ENCODE data around the gene RBM38. TPM values are rescaled to one million over a fixed set of nuclear protein-coding genes. Genes with fewer than 3 reads are reported as not detected.

RBM38 gene
- total RNA-seq, 1 donor from 2014 or later = 42.8 TPM

DNA sequence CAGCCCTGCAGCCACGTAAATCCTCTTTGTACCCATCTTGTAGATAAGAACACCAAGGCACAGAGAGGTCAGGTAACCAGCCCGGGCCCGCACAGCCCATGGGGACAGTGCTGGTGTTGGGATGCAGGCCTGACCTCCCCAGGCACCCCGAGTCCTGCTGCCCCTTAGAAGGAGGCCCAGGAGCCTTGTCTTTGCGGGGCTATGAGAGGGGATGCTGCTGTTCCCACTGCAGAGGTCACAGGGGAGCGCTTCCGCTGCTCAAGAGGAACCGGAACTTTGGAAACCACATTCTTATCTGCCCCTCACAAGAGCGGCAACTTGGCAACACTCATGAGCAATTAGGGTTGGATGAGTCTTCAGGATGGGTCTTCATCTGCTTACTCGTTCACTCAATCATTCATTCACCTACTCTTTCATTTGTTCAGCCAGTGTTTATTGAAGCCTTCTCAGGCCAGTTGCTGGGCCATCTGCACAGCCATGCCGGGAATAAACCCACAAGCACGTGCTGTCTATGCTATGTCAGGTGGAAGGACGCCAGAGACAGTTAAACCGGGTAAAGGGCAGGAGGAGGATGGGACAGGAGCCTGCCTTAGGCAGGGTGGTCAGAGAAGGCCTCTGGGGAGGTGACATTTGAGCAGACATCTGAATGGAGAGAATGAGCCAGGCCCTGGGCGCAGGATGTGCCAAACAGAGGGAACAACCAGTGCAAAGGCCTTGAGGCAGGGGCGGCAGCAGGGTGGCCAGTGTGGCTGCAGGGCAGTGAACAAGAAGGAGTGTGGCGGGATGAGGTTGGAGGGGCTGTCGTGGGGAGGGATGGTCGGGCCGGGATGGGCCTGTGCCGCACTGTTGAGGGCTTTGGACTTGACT, 60.8 kb downstream of the RBM38 start:
- H3K27me3 ChIP-seq (ENCODE audit: control insufficient read depth, insufficient read depth, low read length) = peaks cover 33% of the 10 kb centered on the region
- TF ChIP-seq, protein P1, sequence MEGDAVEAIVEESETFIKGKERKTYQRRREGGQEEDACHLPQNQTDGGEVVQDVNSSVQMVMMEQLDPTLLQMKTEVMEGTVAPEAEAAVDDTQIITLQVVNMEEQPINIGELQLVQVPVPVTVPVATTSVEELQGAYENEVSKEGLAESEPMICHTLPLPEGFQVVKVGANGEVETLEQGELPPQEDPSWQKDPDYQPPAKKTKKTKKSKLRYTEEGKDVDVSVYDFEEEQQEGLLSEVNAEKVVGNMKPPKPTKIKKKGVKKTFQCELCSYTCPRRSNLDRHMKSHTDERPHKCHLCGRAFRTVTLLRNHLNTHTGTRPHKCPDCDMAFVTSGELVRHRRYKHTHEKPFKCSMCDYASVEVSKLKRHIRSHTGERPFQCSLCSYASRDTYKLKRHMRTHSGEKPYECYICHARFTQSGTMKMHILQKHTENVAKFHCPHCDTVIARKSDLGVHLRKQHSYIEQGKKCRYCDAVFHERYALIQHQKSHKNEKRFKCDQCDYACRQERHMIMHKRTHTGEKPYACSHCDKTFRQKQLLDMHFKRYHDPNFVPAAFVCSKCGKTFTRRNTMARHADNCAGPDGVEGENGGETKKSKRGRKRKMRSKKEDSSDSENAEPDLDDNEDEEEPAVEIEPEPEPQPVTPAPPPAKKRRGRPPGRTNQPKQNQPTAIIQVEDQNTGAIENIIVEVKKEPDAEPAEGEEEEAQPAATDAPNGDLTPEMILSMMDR (IDR thresholded peaks at IDR 0.05; ENCODE audit: insufficient read depth, low read length, poor library complexity, severe bottlenecking) = no peak
- no peaks in the 10 kb centered on the region for H3K36me3 ChIP-seq (ENCODE audit: control insufficient read depth, insufficient read depth, low read length)
- DNase-seq (ENCODE audit: low read depth) = no peak
- no peak overlapping the region for H3K4me3 ChIP-seq (ENCODE audit: low read depth, low read length)

DNA sequence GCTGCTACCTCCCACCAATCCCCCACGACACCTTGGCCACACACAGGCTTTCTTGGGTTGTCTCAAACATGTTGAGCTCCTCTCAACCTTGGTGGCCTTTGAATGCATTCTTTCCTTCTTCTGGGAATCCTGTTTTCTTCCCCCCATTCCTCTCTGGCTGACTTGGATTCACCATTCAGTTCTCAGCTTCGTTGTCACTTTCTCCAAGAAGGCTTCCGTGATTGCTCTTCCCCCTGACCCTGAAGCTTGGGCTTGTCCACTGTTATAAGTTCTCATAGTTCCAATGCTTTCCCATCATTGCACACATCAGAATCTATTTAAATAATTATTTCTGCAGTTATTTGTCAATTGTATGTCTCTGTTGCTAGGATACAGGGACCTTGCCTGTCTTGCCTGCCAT, 64.2 kb downstream of the RBM38 start:
- Histone ChIP-seq H3K4me3 (ENCODE audit: low read depth, low read length) (no peak overlapping the region), H3K36me3 (ENCODE audit: control insufficient read depth, insufficient read depth, low read length) (no peaks in the 10 kb centered on the region), H3K27me3 (ENCODE audit: control insufficient read depth, insufficient read depth, low read length) (peaks cover 18% of the 10 kb centered on the region)
- no peak for DNase-seq (ENCODE audit: low read depth)
- TF ChIP-seq, protein P1 (IDR thresholded peaks at IDR 0.05; ENCODE audit: insufficient read depth, low read length, poor library complexity, severe bottlenecking) = no peak

DNA sequence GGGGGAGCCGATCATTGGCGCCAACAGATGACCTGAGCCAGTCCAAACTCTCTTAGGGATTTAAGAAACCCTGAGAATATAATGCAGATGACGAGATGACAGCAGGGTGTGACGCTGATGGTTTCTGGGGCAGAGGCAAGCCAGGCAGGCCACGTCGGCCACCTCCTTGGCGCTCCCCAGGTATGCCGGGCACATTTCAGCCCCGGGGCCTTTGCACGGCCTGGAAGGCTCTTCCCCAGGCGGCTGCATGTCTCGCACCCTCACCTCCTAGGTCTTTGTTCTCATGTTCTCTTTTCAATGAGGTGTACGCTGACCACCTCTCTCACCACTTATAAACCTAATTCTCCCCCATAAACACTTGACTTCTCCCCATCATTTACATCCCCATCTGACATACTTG, 64.9 kb downstream of the RBM38 start:
- DNase-seq (ENCODE audit: low read depth) = no peak
- Histone ChIP-seq H3K4me3 (ENCODE audit: low read depth, low read length) (no peak overlapping the region), H3K36me3 (ENCODE audit: control insufficient read depth, insufficient read depth, low read length) (no peaks in the 10 kb centered on the region), H3K27me3 (ENCODE audit: control insufficient read depth, insufficient read depth, low read length) (peaks cover 13% of the 10 kb centered on the region)
- TF ChIP-seq, protein P1 (IDR thresholded peaks at IDR 0.05; ENCODE audit: insufficient read depth, low read length, poor library complexity, severe bottlenecking) = no peak

DNA sequence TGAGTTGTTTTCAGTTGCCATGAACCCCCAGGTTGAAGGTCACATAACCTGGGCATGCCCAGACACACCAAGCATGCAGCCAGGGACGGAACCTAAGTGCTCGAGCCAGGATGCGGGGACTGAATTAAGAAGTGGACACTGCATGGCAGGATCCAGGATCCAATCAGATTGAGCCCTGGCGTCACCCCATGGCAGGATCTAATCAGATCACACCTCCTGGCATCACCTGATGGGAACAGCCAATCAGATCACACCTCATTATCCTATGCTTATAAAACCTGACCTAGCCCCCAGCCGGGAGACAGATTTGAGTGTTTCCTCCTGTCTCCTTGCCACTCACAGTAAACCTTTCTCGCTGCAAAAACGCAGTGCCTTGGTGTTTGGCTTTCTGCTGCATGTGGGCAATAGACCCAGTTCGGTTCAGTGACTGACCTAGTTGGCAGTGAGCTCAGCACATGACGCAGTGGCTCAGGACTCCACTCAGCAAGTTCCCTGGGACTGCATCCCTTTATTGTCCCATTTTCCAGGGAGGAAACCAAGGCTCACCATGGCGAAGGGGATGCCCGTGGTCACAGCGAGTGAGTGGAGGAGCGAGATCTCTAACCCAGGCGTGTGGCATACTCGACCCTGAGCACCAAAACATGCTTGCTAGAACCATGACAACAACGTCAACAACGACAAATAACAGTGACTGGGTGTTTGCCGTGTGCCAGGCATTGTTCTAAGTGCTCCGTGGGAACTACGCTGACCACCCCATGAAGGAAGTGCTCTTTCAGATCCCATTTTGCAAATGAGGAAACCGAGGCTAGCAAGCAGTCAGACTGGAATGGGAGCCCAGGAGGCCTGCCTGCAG, 66.3 kb downstream of the RBM38 start:
- TF ChIP-seq, protein P1 (IDR thresholded peaks at IDR 0.05; ENCODE audit: insufficient read depth, low read length, poor library complexity, severe bottlenecking) = no peak
- Histone ChIP-seq H3K36me3 (ENCODE audit: control insufficient read depth, insufficient read depth, low read length) (no peaks in the 10 kb centered on the region), H3K4me3 (ENCODE audit: low read depth, low read length) (no peak overlapping the region), H3K27me3 (ENCODE audit: control insufficient read depth, insufficient read depth, low read length) (peaks cover 5% of the 10 kb centered on the region)
- DNase-seq (ENCODE audit: low read depth) = no peak

DNA sequence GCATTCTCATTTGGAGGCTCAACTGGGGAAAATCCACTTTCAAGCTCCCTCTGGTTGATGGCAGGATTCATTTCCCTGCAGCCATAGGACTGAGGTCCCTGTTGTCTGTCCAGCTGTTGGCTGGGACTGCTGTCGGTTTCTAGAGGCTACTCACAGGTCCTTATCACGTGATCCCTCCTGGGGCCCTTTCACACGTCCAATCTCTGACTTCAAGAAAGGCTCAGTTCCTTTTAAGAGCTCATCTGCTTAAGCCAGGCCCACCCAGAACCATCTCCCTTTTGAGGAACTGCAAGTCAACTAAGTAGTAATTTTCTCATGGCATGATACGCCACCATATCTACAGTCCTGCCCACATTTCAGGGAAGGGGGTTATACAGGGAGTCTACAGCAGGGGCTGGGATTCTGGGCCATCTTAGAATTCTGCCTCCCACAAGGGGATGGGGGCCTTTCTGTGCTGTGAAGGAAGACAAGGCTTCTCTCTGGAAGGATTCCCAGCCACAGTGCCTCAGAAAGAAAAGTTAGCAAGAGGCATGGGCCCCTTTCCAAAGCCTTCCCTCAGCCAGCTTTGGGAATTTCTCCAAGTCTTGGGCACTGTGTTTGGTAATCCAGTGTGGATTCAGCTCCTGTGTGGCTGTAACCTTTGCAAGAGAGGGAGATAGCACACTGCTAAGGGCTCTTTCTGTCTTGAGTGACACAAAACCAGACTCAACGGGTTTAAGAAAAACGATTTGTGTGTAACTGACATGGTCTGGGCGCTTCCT, 67.4 kb downstream of the RBM38 start:
- H3K27me3 ChIP-seq (ENCODE audit: control insufficient read depth, insufficient read depth, low read length) = peaks cover 5% of the 10 kb centered on the region
- no peak overlapping the region for H3K4me3 ChIP-seq (ENCODE audit: low read depth, low read length)
- DNase-seq (ENCODE audit: low read depth) = no peak
- H3K36me3 ChIP-seq (ENCODE audit: control insufficient read depth, insufficient read depth, low read length) = no peaks in the 10 kb centered on the region
- TF ChIP-seq, protein P1 (IDR thresholded peaks at IDR 0.05; ENCODE audit: insufficient read depth, low read length, poor library complexity, severe bottlenecking) = no peak

Other genes starting within 250 kb of the RBM38 start
- gene BMP7, start 124.8 kb upstream of the RBM38 start, total RNA-seq = 21.8 and 30.5 TPM in 2 replicates
- gene SPO11, start 61.6 kb upstream of the RBM38 start, total RNA-seq = not detected in 2 replicates
- gene RAE1, start 40.1 kb upstream of the RBM38 start, total RNA-seq = 42.9 and 53.8 TPM in 2 replicates
- gene CTCFL, start 133.7 kb downstream of the RBM38 start, total RNA-seq = 0.17 and 0.41 TPM in 2 replicates
- gene PCK1, start 169.7 kb downstream of the RBM38 start, total RNA-seq = under 0.01 TPM in 1 of 2 replicates, not detected in the other
- 0.07 TPM in 1 of 2 replicates, not detected in the other for gene ZBP1, start 229.0 kb downstream of the RBM38 start, total RNA-seq

Measured in kidney epithelial cell (primary cell).